Measurements from ENCODE around the gene EPN1. TPM values are rescaled to one million over a fixed set of nuclear protein-coding genes. Genes with fewer than 3 reads are reported as not detected.

EPN1 gene
- total and polyA plus RNA-seq, 2 of the 13 experiments (the other 11 are each of a cell fraction or from before 2014, with no cell fraction given) = 28.9 to 31.7 TPM

DNA sequence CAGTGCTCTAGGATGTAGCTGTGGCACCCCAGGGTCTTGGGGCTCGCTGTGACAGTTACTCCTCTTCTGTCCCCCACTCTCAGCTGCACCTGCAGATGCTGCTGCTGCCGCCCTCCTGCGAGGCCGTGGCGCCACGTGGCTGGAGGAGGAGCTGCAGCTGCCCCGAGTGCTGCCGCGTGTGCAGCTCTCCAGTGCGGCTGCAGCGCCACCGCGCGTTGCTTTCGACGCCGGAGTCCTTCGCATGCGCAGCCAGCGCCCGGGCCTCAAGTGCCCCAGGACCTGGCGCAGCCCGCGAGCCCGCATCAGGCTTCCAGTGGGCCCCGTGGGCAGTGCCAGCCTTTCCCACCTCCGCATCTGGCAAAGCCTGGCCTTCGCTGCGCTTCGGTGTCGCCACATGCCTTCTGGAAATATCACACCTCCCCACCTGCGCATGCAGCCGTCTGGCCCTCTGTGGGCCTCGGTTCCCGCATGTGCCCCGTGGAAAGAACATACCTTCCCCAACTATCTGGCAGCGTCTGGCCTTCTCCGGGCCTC is 34.9 kb upstream of the EPN1 start (continued):
- TF ChIP-seq, protein P1, sequence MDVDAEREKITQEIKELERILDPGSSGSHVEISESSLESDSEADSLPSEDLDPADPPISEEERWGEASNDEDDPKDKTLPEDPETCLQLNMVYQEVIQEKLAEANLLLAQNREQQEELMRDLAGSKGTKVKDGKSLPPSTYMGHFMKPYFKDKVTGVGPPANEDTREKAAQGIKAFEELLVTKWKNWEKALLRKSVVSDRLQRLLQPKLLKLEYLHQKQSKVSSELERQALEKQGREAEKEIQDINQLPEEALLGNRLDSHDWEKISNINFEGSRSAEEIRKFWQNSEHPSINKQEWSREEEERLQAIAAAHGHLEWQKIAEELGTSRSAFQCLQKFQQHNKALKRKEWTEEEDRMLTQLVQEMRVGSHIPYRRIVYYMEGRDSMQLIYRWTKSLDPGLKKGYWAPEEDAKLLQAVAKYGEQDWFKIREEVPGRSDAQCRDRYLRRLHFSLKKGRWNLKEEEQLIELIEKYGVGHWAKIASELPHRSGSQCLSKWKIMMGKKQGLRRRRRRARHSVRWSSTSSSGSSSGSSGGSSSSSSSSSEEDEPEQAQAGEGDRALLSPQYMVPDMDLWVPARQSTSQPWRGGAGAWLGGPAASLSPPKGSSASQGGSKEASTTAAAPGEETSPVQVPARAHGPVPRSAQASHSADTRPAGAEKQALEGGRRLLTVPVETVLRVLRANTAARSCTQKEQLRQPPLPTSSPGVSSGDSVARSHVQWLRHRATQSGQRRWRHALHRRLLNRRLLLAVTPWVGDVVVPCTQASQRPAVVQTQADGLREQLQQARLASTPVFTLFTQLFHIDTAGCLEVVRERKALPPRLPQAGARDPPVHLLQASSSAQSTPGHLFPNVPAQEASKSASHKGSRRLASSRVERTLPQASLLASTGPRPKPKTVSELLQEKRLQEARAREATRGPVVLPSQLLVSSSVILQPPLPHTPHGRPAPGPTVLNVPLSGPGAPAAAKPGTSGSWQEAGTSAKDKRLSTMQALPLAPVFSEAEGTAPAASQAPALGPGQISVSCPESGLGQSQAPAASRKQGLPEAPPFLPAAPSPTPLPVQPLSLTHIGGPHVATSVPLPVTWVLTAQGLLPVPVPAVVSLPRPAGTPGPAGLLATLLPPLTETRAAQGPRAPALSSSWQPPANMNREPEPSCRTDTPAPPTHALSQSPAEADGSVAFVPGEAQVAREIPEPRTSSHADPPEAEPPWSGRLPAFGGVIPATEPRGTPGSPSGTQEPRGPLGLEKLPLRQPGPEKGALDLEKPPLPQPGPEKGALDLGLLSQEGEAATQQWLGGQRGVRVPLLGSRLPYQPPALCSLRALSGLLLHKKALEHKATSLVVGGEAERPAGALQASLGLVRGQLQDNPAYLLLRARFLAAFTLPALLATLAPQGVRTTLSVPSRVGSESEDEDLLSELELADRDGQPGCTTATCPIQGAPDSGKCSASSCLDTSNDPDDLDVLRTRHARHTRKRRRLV (CRISPR knock-in tag; IDR thresholded peaks at IDR 0.05) = no peak
- 0 out of 2 replicates have a peak, but pooled peaks have one; percentile 63 for TF ChIP-seq ZNF749 (CRISPR knock-in tag; IDR thresholded peaks at IDR 0.05; ENCODE audit: borderline replicate concordance)
- TF ChIP-seq SNAI1 (CRISPR knock-in tag; IDR thresholded peaks at IDR 0.05; ENCODE audit: borderline replicate concordance) = 0 out of 2 replicates have a peak, but pooled peaks have one; percentile 53
- TF ChIP-seq TOPORS (CRISPR knock-in tag; IDR thresholded peaks at IDR 0.05) = no peak
- TF ChIP-seq ZNF331 (CRISPR knock-in tag; IDR thresholded peaks at IDR 0.05) = no peak; the same call in 1 of the 2 replicates
- 0 out of 2 replicates have a peak, but pooled peaks have one; percentile 6 for TF ChIP-seq BCL3 (CRISPR knock-in tag; IDR thresholded peaks at IDR 0.05)
- no peak for TF ChIP-seq ZNF704 (CRISPR knock-in tag; IDR thresholded peaks at IDR 0.05; ENCODE audit: borderline replicate concordance)
- TF ChIP-seq ZNF512 (CRISPR knock-in tag; IDR thresholded peaks at IDR 0.05) = no peak
- no peak for TF ChIP-seq XRCC5 (optimal IDR thresholded peaks at IDR 0.05; ENCODE audit: low read length)
- TF ChIP-seq KAT2B (IDR thresholded peaks at IDR 0.05; ENCODE audit: borderline replicate concordance, low read depth, low read length) = no peak
- TF ChIP-seq ZBTB2 (CRISPR knock-in tag; IDR thresholded peaks at IDR 0.05; ENCODE audit: low read depth) = no peak
- no peak; the same call in 1 of the 2 replicates for TF ChIP-seq ZNF839 (CRISPR knock-in tag; IDR thresholded peaks at IDR 0.05; ENCODE audit: borderline replicate concordance)
- no peak for TF ChIP-seq MZF1 (CRISPR knock-in tag; IDR thresholded peaks at IDR 0.05; ENCODE audit: borderline replicate concordance)
- peak; percentile 40 for TF ChIP-seq HOXA3 (CRISPR knock-in tag; IDR thresholded peaks at IDR 0.05)
- TF ChIP-seq, protein P2, sequence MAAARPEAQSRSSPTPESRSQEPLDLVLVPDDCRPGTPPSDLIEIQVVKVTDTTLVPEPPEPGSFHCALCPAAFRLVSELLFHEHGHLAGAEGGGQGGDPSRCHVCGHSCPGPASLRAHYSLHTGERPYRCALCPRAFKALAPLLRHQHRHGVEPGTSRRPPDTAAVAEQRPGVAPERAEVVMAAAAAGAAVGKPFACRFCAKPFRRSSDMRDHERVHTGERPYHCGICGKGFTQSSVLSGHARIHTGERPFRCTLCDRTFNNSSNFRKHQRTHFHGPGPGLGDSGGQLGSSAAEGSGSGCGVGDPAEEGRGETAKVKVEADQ (CRISPR knock-in tag; IDR thresholded peaks at IDR 0.05; ENCODE audit: borderline replicate concordance) = no peak
- no peak for TF ChIP-seq ZNF460 (CRISPR knock-in tag; IDR thresholded peaks at IDR 0.05; ENCODE audit: borderline replicate concordance)
- no peak for TF ChIP-seq CCAR2 (optimal IDR thresholded peaks at IDR 0.05; ENCODE audit: low read depth, low read length)
